ENCODE measurements around the gene PUS10. TPM values are rescaled to one million over a fixed set of nuclear protein-coding genes. Genes with fewer than 3 reads are reported as not detected.

Gene PUS10
- 10 to 100 TPM in 1 of 2 donors, 1 to 10 TPM in 1; 10.0 to 10.7 TPM for total RNA-seq
- polyA plus RNA-seq (ENCODE audit: insufficient read depth, low read depth, low replicate concordance): 7.3 TPM
- long read RNA-seq, donor 1, partial matches to known transcripts: 0 of 1 reads
- long read RNA-seq, donor 1, other reads (novel, unspliced or antisense): 0 of 1 reads
- long read RNA-seq, donor 2, partial matches to known transcripts: 15 of 16 reads
- long read RNA-seq, donor 2, other reads (novel, unspliced or antisense): 0 of 16 reads

- 0% methylated on average over 25 to 35 of the region's 39 CpGs for WGBS, 2 donors
- intact Hi-C loops (cut with DNase I; ENCODE audit: low total_unique reads): no loop called here
- Histone ChIP-seq H3K4me3 (peak within 1 kb of the TSS; percentile 85 to 88), H3K9me3 (no peaks in the 10 kb centered on the region), H3K27ac (peak within 1 kb of the TSS; percentile 88 to 93), H3K4me1 (peaks cover 16% of the 10 kb centered on the region), H3K27me3 (no peaks in the 10 kb centered on the region), H3K36me3 (ENCODE audit: low read depth, missing control alignments) (no peaks in the 10 kb centered on the region)
- peak; percentile 92 for DNase-seq
- TF ChIP-seq CTCF (IDR thresholded peaks at IDR 0.05) (peak in 1 of 3 experiments; percentile 5), POLR2A (IDR thresholded peaks at IDR 0.05) (no peak)
Measured at GRCh38 chr2:61017556-61018317, at the start of gene PUS10, which contains the start of gene PEX13. PUS10 (minus strand) TSS chr2:61018255; CDS start chr2:61011890, 6,365 bp downstream. PEX13 (plus strand) TSS chr2:61017720; CDS start chr2:61017760, 40 bp downstream.

- H3K27me3 ChIP-seq: no peaks in the 10 kb centered on the region
- H3K9me3 ChIP-seq: no peaks in the 10 kb centered on the region
- H3K4me3 ChIP-seq: peak within 1 kb of the TSS; percentile 81 to 85
- intact Hi-C loops (cut with DNase I; ENCODE audit: low total_unique reads): no loop called here
- peak; percentile 88 for DNase-seq
- no peaks in the 10 kb centered on the region for H3K4me1 ChIP-seq
- 1% methylated on average over 15 to 45 of the region's 112 CpGs for WGBS, 2 donors
- no peaks in the 10 kb centered on the region for H3K36me3 ChIP-seq (ENCODE audit: low read depth, missing control alignments)
- peak within 1 kb of the TSS; percentile 60 to 79 for H3K27ac ChIP-seq
- TF ChIP-seq CTCF (IDR thresholded peaks at IDR 0.05) (no peak), POLR2A (IDR thresholded peaks at IDR 0.05) (no peak)
Measured at GRCh38 chr2:61065714-61066709, 48.0 kb upstream of the PUS10 start, which contains the start of gene SANBR. SANBR (plus strand) TSS chr2:61065871; CDS start chr2:61070351, 4,480 bp downstream.

GRCh38 chr2:61059382-61059781 lies 41.3 kb upstream of the PUS10 start:
- intact Hi-C loops (cut with DNase I; ENCODE audit: low total_unique reads): no loop called here
- Histone ChIP-seq H3K4me3 (no peak overlapping the region), H3K27ac (no peak overlapping the region), H3K36me3 (ENCODE audit: low read depth, missing control alignments) (no peaks in the 10 kb centered on the region), H3K9me3 (no peaks in the 10 kb centered on the region), H3K4me1 (no peaks in the 10 kb centered on the region), H3K27me3 (no peaks in the 10 kb centered on the region)
- TF ChIP-seq POLR2A (IDR thresholded peaks at IDR 0.05): no peak
- TF ChIP-seq CTCF (IDR thresholded peaks at IDR 0.05): no peak
- no peak for DNase-seq

- no peak for TF ChIP-seq CTCF (IDR thresholded peaks at IDR 0.05)
- no peak for TF ChIP-seq POLR2A (IDR thresholded peaks at IDR 0.05)
- H3K4me3 ChIP-seq: no peak overlapping the region
- H3K27me3 ChIP-seq: no peaks in the 10 kb centered on the region
- intact Hi-C loops (cut with DNase I; ENCODE audit: low total_unique reads): no loop called here
- no peak for DNase-seq
- H3K27ac ChIP-seq: no peak overlapping the region
- H3K4me1 ChIP-seq: no peaks in the 10 kb centered on the region
- H3K9me3 ChIP-seq: no peaks in the 10 kb centered on the region
- no peaks in the 10 kb centered on the region for H3K36me3 ChIP-seq (ENCODE audit: low read depth, missing control alignments)
Measured at GRCh38 chr2:61057562-61057961, 39.5 kb upstream of the PUS10 start.

All from testis (tissue), 5 donors.